Measurements from ENCODE around the gene XRCC5.
"Not testable (repeated sequence)": the region's sequence is repeated elsewhere in the genome, so short reads cannot be mapped to it uniquely, and the experiment has no call there.

The XRCC5 gene

GRCh38 chr2:216194561-216194960, 85.4 kb downstream of the XRCC5 start:
- DNase-seq (ENCODE audit: low read depth, low spot score): no peak

GRCh38 chr2:216195565-216196029, 86.4 kb downstream of the XRCC5 start:
- no peak for DNase-seq (ENCODE audit: low read depth, low spot score)

- no peak for DNase-seq (ENCODE audit: low read depth, low spot score)
Measured at GRCh38 chr2:216201692-216202306, 92.7 kb downstream of the XRCC5 start.

GRCh38 chr2:216202626-216203250, 93.6 kb downstream of the XRCC5 start:
- no peak for DNase-seq (ENCODE audit: low read depth, low spot score)

- DNase-seq (ENCODE audit: low read depth, low spot score): no peak
Measured at GRCh38 chr2:216205486-216205885, 96.3 kb downstream of the XRCC5 start.

GRCh38 chr2:216206041-216206703, 97.0 kb downstream of the XRCC5 start:
- DNase-seq (ENCODE audit: low read depth, low spot score): no peak

- no peak for DNase-seq (ENCODE audit: low read depth, low spot score)
Measured at GRCh38 chr2:216206821-216207220, 97.7 kb downstream of the XRCC5 start.

GRCh38 chr2:216208661-216209060, 99.5 kb downstream of the XRCC5 start:
- DNase-seq (ENCODE audit: low read depth, low spot score): not testable (repeated sequence)

GRCh38 chr2:216210701-216211540, 101.8 kb downstream of the XRCC5 start:
- DNase-seq (ENCODE audit: low read depth, low spot score): no peak

- no peak for DNase-seq (ENCODE audit: low read depth, low spot score)
Measured at GRCh38 chr2:216211614-216212145, 102.5 kb downstream of the XRCC5 start.

- DNase-seq (ENCODE audit: low read depth, low spot score): no peak
Measured at GRCh38 chr2:216214768-216215167, 105.6 kb downstream of the XRCC5 start.

GRCh38 chr2:216215658-216216390, 106.7 kb downstream of the XRCC5 start:
- DNase-seq (ENCODE audit: low read depth, low spot score): no peak

GRCh38 chr2:216216951-216217903, 108.1 kb downstream of the XRCC5 start:
- no peak for DNase-seq (ENCODE audit: low read depth, low spot score)

GRCh38 chr2:216217904-216218260, 108.7 kb downstream of the XRCC5 start:
- no peak for DNase-seq (ENCODE audit: low read depth, low spot score)

- DNase-seq (ENCODE audit: low read depth, low spot score): no peak
Measured at GRCh38 chr2:216219861-216220260, 110.7 kb downstream of the XRCC5 start.

- DNase-seq (ENCODE audit: low read depth, low spot score): no peak
Measured at GRCh38 chr2:216220976-216221375, 111.8 kb downstream of the XRCC5 start.

GRCh38 chr2:216221811-216222210, 112.7 kb downstream of the XRCC5 start:
- DNase-seq (ENCODE audit: low read depth, low spot score): no peak

- DNase-seq (ENCODE audit: low read depth, low spot score): no peak
Measured at GRCh38 chr2:216222650-216223352, 113.7 kb downstream of the XRCC5 start.

- no peak for DNase-seq (ENCODE audit: low read depth, low spot score)
Measured at GRCh38 chr2:216224388-216224787, 115.2 kb downstream of the XRCC5 start.
